Measurements from ENCODE around the gene CBLL2. TPM values are rescaled to one million over a fixed set of nuclear protein-coding genes. Genes with fewer than 3 reads are reported as not detected.

Gene CBLL2
- total and polyA plus RNA-seq, 7 experiments from 2014 or later, result not detected

Other genes with a start within 250 kb of the CBLL2 start
- under 1 TPM; 0.08 to 0.32 (median 0.12) TPM for gene PHEX, start 240.6 kb upstream of the CBLL2 start, total RNA-seq
- not detected for gene PHEX, start 240.6 kb upstream of the CBLL2 start, polyA plus RNA-seq

All from naive thymus-derived CD4-positive, alpha-beta T cell (primary cell).